GM18499 (cell line): ENCODE measurements around the gene TRAPPC6A.

Experiments
- ATAC-seq: cut with Tn5 transposase; IDR thresholded peaks from one replicate; pipeline ENCODE4 v1.9.1; 2021; ENCODE audit warnings: moderate number of reproducible peaks; ENCODE audit not compliant: insufficient read depth, unreplicated experiment

TRAPPC6A gene

GRCh38 chr19:45151320-45151719, 26.7 kb downstream of the TRAPPC6A start:
- no peak for ATAC-seq

GRCh38 chr19:45150751-45151281, 27.2 kb downstream of the TRAPPC6A start:
- ATAC-seq, result no peak

GRCh38 chr19:45150180-45150579, 27.9 kb downstream of the TRAPPC6A start:
- ATAC-seq, result no peak

- no peak for ATAC-seq
Measured at GRCh38 chr19:45149129-45149528, 28.9 kb downstream of the TRAPPC6A start.

GRCh38 chr19:45147835-45148676, 30.0 kb downstream of the TRAPPC6A start:
- no peak for ATAC-seq

DNA sequence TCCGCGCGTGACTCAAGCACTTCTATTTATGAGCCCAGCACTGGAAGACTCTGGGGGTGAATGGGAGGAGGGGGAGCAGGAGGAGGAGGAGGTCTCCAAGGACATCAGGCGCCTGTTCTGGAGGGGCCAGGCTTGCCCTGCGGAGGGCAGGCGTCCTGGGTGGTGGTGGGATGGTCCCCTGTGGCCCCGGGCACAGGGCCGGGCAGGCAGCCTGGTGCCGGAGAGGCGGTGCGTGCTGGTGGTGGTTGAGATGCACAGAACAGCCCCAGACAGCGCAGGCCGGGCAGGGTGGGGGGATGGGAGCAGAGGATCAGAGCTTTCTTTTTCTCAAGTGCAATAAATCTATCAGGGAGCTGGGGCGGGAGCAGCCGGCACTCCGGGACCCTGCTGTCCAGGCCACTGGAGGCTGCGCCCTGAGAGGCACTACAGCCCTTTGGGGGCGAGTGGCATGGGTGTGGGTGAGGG, 31.3 kb downstream of the TRAPPC6A start:
- ATAC-seq, result no peak

DNA sequence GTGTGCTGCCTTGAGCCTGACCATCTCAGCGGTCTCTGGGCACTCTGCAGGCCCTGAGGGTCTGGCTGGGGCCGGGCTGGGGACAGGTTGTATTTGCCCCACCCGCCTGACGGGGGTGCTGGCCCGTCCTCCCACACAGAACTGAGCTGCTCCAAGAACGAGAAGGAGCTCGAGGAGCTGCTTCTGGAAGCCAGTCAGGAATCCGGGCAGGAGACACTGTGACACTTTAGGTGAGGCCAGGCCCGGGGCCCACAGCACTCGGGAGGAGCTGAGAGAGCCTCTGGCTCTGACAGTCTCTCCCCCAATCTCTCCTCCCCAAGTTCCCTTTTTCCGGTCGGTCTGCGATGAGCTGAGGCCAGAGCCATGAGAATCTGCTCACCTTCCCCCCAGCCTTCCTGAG, 31.8 kb downstream of the TRAPPC6A start:
- no peak for ATAC-seq

- ATAC-seq, result no peak
Measured at GRCh38 chr19:45145270-45146189, 32.5 kb downstream of the TRAPPC6A start.

DNA sequence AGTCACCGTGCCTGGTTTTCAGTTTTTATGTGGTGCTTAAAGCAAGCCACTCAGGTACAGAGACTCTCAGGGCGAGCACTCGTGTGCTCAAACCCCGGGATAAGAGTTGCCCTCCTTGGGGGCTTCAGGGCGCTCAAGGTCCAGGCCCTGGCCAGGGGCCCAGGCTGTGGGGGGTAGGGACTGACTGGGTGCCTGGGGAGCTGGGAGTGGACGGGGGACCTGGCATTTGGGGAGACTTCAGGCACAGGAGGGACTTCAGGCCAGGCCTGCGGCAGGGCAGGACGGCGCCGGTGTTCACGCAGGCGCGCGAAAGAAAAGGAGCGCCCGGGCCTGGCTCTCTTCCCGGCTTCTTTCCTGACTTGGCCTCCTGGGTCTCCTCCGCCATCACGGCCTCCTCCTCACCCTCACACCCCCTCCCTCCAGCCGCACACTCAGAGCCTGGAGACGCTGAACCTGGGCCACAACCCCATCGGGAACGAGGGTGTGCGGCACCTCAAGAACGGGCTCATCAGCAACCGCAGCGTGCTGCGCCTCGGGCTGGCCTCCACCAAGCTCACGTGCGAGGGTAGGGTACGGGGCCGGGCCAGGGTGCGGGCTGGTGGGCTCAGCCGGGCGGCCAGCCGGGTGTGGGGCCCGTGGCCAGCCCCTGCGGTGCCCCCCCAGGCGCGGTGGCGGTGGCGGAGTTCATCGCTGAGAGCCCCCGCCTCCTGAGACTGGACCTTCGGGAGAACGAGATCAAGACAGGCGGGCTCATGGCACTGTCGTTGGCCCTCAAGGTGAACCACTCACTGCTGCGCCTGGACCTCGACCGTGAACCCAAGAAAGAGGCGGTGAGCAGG, 33.4 kb downstream of the TRAPPC6A start:
- ATAC-seq, result no peak

GRCh38 chr19:45142726-45143110, 35.3 kb downstream of the TRAPPC6A start:
- ATAC-seq, result no peak

DNA sequence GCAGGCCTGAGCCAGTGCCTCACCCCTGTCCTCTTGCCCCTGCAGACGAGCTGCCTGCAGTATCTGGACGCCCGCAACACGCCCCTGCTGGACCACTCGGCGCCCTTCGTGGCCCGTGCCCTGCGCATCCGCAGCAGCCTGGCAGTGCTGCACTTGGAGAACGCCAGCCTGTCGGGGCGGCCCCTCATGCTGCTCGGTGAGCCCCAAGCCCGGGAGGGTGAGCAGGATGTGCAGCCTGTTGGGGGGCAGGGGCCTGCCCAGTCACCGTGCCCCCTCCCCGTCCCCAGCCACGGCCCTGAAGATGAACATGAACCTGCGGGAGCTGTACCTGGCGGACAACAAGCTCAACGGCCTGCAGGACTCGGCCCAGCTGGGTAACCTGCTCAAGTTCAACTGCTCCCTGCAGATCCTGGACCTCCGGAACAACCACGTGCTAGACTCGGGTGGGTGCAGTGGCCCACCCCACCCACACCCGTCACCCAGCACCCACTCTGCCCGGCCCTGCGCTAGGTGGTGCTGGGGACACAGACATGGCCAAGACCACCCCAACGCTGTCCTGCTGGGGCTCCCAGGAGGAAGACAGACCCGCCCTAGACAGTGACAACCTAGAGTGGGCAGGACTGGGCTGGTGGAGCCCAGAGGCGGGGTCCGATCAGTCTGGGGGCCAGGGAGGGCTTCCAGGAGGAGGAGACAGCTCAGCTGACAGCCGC, 35.9 kb downstream of the TRAPPC6A start:
- no peak for ATAC-seq

DNA sequence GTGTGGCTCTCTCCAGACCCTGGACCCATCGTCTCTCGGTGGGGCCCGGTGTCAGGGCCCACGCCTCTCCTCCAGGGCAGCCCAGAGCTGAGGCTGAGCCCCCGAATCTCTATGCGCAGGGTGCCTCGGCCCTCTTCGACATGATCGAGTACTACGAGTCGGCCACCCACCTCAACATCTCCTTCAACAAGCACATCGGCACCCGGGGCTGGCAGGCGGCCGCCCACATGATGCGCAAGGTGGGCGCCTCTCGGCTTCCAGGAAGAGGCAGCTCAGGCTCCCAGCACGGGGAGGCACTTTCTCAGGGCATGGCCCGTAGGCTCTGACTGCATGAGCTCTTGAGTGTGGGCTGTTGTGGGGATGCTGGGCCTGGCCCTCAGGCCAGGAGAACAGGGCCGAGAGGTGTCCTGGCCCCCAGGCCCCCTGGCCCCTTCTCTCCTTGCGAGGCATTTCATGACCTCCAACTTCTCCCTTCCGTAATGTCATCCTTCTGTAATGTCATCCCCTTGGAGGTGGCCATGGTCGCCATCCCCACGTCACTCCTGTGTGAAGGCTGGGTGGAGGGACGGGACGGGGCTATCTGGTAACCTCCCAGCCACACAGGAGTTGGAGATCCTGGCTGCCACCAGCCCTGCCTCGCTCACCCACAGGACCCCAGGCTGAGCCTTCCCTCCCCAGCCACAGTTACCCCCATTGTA, 36.7 kb downstream of the TRAPPC6A start:
- no peak for ATAC-seq

DNA sequence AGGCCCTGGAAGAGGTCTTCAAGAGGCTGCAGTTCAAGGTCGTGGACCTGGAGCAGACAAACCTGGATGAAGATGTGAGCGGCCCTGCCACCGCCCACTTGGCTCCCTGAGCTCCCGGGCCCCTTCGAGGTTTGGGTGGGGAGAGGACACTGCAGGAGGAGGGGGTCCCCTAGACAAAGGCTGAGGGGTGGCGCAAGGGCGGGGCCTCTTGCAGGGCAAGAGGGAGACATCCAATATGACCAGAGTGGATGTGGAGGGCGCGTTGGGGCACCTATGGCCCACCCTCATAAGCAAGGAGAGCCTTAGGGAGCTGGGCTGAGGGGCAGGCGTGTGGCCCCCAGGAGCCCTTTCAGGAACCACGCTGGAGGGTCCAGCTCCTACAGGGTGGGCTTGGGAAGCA, 37.5 kb downstream of the TRAPPC6A start:
- ATAC-seq, result no peak

DNA sequence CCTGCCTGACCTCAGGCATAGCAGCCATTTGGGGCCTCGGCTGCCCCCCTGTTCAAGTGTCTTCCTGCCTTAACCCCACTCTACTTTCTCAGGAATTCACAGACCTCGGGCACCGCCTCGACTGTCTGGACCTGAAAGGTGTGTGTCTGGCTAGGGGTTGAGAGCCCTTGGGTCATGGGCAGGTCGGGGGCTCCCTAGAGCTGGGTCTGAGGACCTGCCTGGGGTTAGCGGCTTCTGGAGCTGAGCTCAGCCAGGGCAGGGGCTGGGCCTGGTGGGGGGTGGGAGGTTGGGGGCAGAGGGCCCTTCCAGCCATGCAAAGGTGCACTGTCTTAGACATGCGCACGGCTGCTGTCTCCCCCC, 37.9 kb downstream of the TRAPPC6A start:
- no peak for ATAC-seq

DNA sequence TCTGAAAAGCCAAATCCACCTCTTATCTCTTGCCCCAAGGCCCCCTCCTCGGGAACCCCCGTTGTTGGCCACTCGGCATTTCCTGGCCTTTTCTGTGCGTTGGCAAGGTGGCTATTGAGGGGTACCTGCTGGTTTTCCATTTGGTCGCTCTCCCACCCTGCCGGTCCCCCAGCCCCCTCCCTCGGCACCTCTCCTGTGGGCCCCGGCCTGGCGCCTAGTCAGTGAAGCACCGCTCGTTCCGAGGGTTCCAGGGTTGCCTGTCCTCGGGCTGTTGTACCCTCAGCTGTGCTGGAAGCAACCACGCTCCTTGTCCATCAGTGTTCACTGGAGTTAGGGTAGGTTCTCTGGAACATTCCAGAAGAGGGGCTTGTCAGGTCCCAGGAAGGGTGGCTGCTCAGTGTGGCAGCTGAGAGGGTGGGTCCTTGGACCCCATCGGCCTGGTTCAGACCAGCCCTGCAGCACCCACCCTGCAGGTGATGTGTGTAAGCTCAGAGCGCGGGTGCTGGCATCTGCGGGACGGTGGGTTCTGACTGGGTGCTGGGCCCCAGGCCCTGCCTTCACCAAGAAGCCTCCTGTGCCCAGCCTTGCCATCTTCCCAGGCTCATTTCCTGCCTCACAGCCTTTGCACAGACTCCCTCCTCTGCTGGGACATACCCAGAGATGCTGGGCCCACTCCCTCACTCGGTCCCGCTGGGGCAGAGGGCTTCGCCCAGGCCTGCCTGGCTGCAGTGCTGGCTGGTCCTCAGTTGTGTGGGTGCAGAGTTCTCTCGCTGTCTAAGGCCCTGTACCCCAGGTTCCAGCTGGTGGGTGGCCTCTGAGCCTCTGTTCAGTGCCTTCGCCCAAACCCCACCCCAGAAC, 38.5 kb downstream of the TRAPPC6A start:
- no peak for ATAC-seq

- ATAC-seq, result no peak
Measured at GRCh38 chr19:45138303-45138751, 39.7 kb downstream of the TRAPPC6A start.

DNA sequence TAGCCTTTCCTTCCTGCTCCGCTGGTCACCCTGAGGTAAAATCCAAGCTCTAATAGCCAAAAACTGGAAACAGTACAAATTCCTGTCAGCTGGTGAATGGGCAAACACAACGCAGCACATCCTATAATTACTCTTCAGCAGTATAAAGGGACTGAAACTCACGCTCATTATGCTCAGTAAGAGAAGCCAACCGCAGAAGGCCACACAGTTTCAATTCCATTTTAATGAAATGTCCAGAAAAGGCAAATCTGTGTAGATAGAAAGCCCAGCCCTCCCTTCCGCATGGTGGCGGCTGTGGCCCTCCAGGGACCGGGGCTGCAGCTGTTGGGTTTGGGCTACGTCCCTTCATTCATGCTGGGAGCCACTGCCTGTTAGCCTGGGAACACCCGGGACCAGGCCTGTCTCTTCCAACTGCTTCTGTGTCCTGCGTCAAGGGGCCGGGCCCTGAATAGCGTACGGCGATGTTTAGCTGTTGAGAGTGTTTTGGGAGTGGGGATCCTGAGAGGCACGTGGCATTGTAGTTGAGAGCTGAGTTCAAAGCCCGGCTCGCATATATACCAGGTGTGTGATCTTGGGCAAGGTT, 40.8 kb downstream of the TRAPPC6A start:
- no peak for ATAC-seq
